Activated T-helper 1 cell treated with Interleukin-2 at 50 U/mL for 16 hours (primary cell): Measurements from ENCODE around the gene LRRC25.

Experiments
- DNase-seq: peaks from one replicate; pipeline ENCODE4 v3.0.0-alpha.2; 2020; ENCODE audit warnings: low read depth

LRRC25 gene

DNA sequence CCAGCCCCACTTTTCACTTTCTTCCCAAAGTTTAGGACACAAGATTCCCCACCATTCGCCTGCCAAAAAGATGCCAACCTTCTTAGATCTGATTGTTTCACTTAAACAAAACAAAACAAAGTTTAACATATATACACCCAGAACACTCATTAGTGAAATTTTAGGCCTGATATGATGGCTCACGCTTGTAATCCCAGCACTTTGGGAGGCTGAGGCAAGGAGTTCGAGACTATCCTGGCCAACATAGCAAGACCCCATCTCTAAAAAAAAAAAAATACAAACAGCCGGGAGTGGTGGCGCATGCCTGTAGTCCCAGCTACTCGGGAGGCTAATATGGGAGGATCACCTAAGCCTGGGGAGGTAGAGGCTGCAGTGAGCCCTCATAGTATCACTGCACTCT lies 52.1 kb downstream of the LRRC25 start:
- no peak for DNase-seq

DNA sequence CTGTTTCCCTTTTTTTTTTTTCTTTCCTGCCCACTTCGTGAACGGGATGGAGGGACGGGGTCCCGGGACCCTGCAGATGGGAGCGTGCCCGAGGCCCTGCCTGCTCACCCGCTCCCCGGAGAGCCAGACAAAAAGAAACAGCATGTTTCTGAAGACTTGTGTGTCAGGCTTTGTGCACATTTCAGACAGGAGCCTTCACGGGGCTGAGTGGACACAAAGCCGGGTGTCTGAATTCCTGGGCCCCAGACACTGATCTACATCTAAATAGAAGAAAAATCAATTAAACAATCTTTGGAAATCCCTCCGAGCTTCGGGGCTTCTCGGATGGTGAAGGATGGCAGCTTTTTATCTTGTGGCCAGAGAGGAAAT lies 52.9 kb downstream of the LRRC25 start:
- DNase-seq, result no peak

DNA sequence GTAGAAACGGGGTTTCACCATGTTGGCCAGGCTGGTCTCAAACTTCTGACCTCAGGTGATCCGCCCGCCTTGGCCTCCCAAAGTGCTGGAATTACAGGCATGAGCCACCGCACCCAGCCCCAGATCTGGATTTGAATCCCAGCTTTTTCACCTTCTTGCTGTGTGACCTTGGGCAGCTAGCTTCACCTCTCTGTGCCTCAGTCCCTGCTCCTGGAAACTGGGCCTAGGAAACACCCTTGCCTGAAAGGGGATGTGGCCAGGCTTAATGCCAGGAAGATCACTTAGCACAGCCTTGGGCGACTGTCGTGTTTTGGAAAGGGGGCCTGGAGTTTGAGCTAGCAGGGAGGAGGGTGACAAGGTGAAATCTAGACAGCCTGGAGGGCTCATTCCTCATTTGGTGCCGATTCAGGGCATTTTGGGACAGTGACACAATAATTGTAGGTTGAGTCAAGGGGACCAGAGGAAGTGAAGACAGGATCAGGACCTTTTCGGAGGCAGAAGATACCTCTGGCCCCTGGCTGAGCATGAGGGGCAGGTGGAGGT lies 55.3 kb downstream of the LRRC25 start:
- no peak for DNase-seq
